Measurements from ENCODE around the gene NDFIP2. TPM values are rescaled to one million over a fixed set of nuclear protein-coding genes. Genes with fewer than 3 reads are reported as not detected.

Gene NDFIP2
- total RNA-seq, 1 experiment from 2014 or later: 23.1 TPM

DNA sequence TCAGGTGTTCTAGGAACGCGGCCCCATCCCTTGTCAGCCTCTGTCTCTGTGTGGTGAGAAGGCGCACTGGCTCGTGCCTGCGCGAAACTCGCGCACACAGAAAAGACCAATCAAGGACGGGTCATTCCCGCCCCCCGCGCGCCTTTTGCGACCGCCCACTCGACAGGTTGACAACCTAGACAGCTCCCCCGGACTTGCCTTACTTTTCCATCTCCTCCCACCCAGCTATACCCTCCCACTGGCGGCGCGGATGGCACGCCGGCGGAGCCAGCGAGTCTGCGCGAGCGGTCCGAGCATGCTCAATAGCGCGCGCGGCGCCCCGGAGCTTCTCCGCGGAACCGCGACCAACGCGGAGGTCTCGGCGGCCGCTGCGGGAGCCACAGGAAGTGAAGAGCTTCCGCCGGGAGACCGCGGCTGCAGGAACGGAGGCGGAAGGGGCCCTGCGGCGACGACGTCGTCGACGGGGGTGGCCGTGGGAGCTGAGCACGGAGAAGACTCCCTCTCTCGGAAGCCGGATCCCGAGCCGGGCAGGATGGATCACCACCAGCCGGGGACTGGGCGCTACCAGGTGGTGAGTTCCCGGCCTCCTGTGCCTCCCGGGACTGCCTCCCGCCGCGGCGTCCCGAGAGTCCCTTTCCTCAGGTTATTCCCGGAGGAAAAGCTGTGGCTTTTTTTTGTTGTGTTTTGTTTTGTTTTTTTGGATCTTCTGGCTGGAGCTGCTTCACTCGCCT lies at the start of gene NDFIP2 (continued):
- TF ChIP-seq, protein P1, sequence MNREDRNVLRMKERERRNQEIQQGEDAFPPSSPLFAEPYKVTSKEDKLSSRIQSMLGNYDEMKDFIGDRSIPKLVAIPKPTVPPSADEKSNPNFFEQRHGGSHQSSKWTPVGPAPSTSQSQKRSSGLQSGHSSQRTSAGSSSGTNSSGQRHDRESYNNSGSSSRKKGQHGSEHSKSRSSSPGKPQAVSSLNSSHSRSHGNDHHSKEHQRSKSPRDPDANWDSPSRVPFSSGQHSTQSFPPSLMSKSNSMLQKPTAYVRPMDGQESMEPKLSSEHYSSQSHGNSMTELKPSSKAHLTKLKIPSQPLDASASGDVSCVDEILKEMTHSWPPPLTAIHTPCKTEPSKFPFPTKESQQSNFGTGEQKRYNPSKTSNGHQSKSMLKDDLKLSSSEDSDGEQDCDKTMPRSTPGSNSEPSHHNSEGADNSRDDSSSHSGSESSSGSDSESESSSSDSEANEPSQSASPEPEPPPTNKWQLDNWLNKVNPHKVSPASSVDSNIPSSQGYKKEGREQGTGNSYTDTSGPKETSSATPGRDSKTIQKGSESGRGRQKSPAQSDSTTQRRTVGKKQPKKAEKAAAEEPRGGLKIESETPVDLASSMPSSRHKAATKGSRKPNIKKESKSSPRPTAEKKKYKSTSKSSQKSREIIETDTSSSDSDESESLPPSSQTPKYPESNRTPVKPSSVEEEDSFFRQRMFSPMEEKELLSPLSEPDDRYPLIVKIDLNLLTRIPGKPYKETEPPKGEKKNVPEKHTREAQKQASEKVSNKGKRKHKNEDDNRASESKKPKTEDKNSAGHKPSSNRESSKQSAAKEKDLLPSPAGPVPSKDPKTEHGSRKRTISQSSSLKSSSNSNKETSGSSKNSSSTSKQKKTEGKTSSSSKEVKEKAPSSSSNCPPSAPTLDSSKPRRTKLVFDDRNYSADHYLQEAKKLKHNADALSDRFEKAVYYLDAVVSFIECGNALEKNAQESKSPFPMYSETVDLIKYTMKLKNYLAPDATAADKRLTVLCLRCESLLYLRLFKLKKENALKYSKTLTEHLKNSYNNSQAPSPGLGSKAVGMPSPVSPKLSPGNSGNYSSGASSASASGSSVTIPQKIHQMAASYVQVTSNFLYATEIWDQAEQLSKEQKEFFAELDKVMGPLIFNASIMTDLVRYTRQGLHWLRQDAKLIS (CRISPR knock-in tag; IDR thresholded peaks at IDR 0.05; ENCODE audit: borderline replicate concordance): 0 out of 2 replicates have a peak, but pooled peaks have one; percentile 84
- TF ChIP-seq NFYB (CRISPR knock-in tag; conservative IDR thresholded peaks at IDR 0.05; ENCODE audit: low read depth): 0 out of 2 replicates have a peak, but pooled peaks have one; percentile 6
- peak; percentile 9; the same call in 1 of the 2 replicates for TF ChIP-seq CREB1 (CRISPR knock-in tag; IDR thresholded peaks at IDR 0.05)
- no peak for TF ChIP-seq GRHL2 (CRISPR knock-in tag; IDR thresholded peaks at IDR 0.05; ENCODE audit: insufficient replicate concordance, severe bottlenecking)
- TF ChIP-seq, protein P2, sequence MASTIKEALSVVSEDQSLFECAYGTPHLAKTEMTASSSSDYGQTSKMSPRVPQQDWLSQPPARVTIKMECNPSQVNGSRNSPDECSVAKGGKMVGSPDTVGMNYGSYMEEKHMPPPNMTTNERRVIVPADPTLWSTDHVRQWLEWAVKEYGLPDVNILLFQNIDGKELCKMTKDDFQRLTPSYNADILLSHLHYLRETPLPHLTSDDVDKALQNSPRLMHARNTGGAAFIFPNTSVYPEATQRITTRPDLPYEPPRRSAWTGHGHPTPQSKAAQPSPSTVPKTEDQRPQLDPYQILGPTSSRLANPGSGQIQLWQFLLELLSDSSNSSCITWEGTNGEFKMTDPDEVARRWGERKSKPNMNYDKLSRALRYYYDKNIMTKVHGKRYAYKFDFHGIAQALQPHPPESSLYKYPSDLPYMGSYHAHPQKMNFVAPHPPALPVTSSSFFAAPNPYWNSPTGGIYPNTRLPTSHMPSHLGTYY (CRISPR knock-in tag; IDR thresholded peaks at IDR 0.05): no peak
- TF ChIP-seq ZNF423 (CRISPR knock-in tag; IDR thresholded peaks at IDR 0.05): 0 out of 2 replicates have a peak, but pooled peaks have one; percentile 42
- no peak for TF ChIP-seq TCF7 (CRISPR knock-in tag; IDR thresholded peaks at IDR 0.05; ENCODE audit: low read depth)
- TF ChIP-seq, protein P3, sequence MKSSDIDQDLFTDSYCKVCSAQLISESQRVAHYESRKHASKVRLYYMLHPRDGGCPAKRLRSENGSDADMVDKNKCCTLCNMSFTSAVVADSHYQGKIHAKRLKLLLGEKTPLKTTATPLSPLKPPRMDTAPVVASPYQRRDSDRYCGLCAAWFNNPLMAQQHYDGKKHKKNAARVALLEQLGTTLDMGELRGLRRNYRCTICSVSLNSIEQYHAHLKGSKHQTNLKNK (CRISPR knock-in tag; IDR thresholded peaks at IDR 0.05): no peak
- TF ChIP-seq ZNF396 (CRISPR knock-in tag; IDR thresholded peaks at IDR 0.05; ENCODE audit: borderline replicate concordance): no peak
- no peak for TF ChIP-seq HMGA2 (CRISPR knock-in tag; IDR thresholded peaks at IDR 0.05)
- TF ChIP-seq, protein P4, sequence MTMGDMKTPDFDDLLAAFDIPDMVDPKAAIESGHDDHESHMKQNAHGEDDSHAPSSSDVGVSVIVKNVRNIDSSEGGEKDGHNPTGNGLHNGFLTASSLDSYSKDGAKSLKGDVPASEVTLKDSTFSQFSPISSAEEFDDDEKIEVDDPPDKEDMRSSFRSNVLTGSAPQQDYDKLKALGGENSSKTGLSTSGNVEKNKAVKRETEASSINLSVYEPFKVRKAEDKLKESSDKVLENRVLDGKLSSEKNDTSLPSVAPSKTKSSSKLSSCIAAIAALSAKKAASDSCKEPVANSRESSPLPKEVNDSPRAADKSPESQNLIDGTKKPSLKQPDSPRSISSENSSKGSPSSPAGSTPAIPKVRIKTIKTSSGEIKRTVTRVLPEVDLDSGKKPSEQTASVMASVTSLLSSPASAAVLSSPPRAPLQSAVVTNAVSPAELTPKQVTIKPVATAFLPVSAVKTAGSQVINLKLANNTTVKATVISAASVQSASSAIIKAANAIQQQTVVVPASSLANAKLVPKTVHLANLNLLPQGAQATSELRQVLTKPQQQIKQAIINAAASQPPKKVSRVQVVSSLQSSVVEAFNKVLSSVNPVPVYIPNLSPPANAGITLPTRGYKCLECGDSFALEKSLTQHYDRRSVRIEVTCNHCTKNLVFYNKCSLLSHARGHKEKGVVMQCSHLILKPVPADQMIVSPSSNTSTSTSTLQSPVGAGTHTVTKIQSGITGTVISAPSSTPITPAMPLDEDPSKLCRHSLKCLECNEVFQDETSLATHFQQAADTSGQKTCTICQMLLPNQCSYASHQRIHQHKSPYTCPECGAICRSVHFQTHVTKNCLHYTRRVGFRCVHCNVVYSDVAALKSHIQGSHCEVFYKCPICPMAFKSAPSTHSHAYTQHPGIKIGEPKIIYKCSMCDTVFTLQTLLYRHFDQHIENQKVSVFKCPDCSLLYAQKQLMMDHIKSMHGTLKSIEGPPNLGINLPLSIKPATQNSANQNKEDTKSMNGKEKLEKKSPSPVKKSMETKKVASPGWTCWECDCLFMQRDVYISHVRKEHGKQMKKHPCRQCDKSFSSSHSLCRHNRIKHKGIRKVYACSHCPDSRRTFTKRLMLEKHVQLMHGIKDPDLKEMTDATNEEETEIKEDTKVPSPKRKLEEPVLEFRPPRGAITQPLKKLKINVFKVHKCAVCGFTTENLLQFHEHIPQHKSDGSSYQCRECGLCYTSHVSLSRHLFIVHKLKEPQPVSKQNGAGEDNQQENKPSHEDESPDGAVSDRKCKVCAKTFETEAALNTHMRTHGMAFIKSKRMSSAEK (CRISPR knock-in tag; IDR thresholded peaks at IDR 0.05; ENCODE audit: borderline replicate concordance): no peak
- TF ChIP-seq, protein P5, sequence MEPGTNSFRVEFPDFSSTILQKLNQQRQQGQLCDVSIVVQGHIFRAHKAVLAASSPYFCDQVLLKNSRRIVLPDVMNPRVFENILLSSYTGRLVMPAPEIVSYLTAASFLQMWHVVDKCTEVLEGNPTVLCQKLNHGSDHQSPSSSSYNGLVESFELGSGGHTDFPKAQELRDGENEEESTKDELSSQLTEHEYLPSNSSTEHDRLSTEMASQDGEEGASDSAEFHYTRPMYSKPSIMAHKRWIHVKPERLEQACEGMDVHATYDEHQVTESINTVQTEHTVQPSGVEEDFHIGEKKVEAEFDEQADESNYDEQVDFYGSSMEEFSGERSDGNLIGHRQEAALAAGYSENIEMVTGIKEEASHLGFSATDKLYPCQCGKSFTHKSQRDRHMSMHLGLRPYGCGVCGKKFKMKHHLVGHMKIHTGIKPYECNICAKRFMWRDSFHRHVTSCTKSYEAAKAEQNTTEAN (CRISPR knock-in tag; IDR thresholded peaks at IDR 0.05): no peak
- TF ChIP-seq KAT7 (CRISPR knock-in tag; IDR thresholded peaks at IDR 0.05; ENCODE audit: borderline replicate concordance): peak; percentile 69; the same call in 1 of the 2 replicates
- TF ChIP-seq ZNF317 (CRISPR knock-in tag; IDR thresholded peaks at IDR 0.05; ENCODE audit: borderline replicate concordance, low read depth): no peak
- 0 out of 2 replicates have a peak, but pooled peaks have one; percentile 82 for TF ChIP-seq CBFB (CRISPR knock-in tag; IDR thresholded peaks at IDR 0.05; ENCODE audit: low read depth)
- TF ChIP-seq ZNF263 (CRISPR knock-in tag; IDR thresholded peaks at IDR 0.05; ENCODE audit: low read depth): 0 out of 2 replicates have a peak, but pooled peaks have one; percentile 14
- no peak for TF ChIP-seq ZNF219 (CRISPR knock-in tag; IDR thresholded peaks at IDR 0.05; ENCODE audit: borderline replicate concordance)
- TF ChIP-seq, protein P6, sequence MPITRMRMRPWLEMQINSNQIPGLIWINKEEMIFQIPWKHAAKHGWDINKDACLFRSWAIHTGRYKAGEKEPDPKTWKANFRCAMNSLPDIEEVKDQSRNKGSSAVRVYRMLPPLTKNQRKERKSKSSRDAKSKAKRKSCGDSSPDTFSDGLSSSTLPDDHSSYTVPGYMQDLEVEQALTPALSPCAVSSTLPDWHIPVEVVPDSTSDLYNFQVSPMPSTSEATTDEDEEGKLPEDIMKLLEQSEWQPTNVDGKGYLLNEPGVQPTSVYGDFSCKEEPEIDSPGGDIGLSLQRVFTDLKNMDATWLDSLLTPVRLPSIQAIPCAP (CRISPR knock-in tag; IDR thresholded peaks at IDR 0.05): no peak
- no peak for TF ChIP-seq JUN (CRISPR knock-in tag; IDR thresholded peaks at IDR 0.05)
- no peak for TF ChIP-seq NR1H2 (CRISPR knock-in tag; IDR thresholded peaks at IDR 0.05)
- no peak for TF ChIP-seq ZNF416 (CRISPR knock-in tag; IDR thresholded peaks at IDR 0.05)
- TF ChIP-seq, protein P7, sequence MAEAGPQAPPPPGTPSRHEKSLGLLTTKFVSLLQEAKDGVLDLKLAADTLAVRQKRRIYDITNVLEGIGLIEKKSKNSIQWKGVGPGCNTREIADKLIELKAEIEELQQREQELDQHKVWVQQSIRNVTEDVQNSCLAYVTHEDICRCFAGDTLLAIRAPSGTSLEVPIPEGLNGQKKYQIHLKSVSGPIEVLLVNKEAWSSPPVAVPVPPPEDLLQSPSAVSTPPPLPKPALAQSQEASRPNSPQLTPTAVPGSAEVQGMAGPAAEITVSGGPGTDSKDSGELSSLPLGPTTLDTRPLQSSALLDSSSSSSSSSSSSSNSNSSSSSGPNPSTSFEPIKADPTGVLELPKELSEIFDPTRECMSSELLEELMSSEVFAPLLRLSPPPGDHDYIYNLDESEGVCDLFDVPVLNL (CRISPR knock-in tag; IDR thresholded peaks at IDR 0.05; ENCODE audit: borderline replicate concordance, low read depth): 0 out of 2 replicates have a peak, but pooled peaks have one; percentile 20
- 0 out of 2 replicates have a peak, but pooled peaks have one; percentile 44 for TF ChIP-seq RELA (CRISPR knock-in tag; IDR thresholded peaks at IDR 0.05; ENCODE audit: borderline replicate concordance)
- peak; percentile 90 for TF ChIP-seq FOXP1 (CRISPR knock-in tag; IDR thresholded peaks at IDR 0.05; ENCODE audit: borderline replicate concordance)

Data from WTC11 (cell line).